AG20443 (cell line): ENCODE data around the gene ZNF18.

Source experiments
- DNase-seq: peaks from one replicate; pipeline ENCODE4 v3.0.0; 2012; ENCODE audit warnings: low spot score, mixed read lengths

ZNF18 gene

GRCh38 chr17:11997147-11997971, at the start of gene ZNF18:
ZNF18 (minus strand) TSS chr17:11997475; CDS start chr17:11992829, 4,646 bp downstream.
- peak; percentile 100 for DNase-seq

DNA sequence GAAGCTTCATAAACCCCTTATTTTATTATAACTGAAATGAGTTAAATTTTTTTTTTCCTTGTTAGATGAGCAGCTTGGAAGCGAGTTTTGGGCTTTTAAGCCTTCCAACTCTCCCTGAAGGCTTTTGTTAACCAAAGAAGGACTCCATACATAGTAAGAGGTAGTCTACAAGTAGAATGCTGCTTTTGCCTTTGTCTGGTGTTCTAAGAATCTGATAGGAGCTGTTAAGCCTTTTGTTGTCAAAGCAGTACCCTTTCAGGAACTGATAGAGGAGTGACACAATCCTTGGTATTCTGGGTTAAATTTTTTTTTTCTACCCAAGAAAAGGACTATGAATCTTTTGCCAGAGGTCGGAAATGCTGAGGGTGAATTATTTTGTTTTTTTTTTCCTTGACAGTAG, 49.5 kb upstream of the ZNF18 start:
- DNase-seq = no peak

GRCh38 chr17:12043702-12044101, 46.4 kb upstream of the ZNF18 start:
- DNase-seq = no peak

DNA sequence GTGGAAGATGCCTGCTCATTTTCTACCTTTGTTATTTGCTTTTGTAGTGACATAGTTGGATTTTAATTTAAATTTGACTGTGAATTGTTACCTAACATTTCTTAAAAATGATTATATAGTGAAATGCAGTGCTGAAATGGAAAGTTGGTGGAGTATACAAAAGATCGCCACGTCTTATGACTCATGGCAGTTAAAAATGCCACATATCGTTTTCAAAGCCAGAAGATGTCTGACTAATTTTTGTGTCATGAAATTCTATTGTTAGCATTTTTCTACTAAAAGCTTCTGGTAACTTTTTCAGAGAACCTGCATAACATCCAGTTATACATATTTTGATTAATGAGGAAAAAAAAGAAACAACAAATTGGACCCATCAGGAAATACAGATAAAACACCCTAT, 44.0 kb upstream of the ZNF18 start:
- DNase-seq = peak; percentile 76

DNA sequence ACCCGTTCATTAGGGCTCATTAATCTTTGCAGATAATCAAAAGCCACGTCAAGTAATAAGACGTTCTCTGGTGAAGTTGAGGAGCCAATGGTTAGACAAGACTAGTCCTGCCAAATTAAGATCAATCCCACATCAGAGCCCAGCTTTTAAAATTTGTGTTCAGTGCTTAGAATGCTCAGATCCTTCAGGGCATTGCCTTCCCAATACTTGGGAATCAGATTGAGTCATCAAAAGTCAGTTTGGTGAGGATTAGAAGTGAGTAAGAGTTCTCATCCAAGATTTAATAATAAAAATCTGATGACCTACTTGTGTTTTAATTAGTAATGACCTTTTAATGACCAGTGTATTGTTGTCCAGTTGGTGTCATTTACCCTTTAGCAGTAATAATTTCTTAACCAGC, 43.2 kb upstream of the ZNF18 start:
- peak; percentile 8 for DNase-seq

- no peak for DNase-seq
Measured at GRCh38 chr17:12037970-12038369, 40.7 kb upstream of the ZNF18 start.

DNA sequence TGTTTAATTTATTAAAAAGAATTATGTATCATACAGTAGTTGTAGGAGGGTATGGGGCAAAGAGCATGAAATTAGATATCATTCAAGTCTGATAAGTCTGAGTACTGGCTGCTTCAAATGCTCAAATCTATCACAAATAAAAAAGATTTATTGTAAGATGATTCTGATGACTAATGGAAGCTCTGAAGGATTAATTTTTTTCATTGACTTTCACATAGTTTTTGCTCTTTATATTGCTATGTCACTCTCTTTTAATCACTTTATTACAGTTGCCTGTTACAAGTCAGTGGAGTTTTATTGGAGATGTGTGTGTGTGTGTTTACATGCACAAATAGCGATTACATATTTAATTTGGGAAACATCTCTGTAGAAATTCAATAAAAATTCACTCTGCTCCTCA, 38.4 kb upstream of the ZNF18 start:
- DNase-seq = no peak

GRCh38 chr17:12034538-12034937, 37.3 kb upstream of the ZNF18 start:
- no peak for DNase-seq

- DNase-seq = no peak
Measured at GRCh38 chr17:12028611-12029010, 31.3 kb upstream of the ZNF18 start.

DNA sequence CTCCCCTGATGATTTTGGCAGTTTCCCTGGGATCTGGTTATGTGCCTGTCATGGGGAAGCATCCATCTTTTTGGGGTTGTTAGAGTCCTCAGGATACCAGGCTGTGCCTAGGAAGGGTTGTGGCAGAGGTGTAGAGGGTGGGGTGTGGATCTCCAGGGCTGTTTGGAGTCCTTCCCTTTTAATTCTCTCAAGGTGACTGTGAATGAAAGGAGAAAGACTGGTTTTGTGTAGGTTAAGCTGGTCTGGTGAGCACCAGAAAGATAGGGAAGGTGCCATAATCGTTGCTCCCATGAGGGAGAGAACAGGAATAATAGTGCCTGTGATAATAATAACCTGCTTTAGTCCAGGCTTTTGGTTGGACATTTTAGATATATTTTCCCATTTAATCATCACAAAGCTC, 30.4 kb upstream of the ZNF18 start:
- no peak for DNase-seq

DNA sequence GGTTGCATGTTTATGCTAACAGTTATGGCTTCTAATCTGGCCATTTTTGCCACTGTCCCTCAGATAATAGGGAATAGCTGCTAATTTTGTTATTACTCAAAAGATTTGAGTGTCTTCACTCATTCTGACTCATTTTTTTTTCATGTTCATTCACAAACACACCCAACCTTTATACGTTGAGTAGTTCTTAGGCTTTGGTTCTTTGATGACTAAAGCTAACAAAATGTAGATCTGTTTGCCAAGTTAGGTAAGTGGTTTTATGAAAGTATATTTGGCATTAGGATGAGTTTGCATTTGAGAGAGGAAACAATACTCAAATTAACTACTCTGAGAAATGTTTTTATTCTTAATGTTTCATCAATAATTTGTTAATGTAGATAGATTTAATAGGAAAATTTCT, 27.1 kb upstream of the ZNF18 start:
- DNase-seq = peak; percentile 14

DNA sequence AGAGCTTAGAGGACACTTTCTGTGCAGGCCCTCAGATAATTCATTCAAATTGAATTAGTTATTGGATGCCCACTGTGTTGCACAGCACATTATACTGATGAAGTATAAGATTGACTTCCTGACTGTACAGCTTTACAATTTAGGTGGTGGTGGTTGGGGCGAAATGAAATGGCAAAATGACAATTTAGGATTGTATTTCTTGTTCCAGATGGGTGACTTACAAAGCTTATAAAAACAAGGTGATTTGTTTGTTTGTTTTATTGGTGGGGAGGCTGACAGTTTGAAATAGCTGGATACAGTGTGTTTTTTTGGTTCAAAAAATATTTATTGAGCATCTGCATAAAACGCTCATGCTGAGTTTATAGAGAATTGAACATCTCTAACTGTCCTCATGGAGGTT, 25.0 kb upstream of the ZNF18 start:
- no peak for DNase-seq

- DNase-seq = peak; percentile 10
Measured at GRCh38 chr17:12021623-12022140, 24.4 kb upstream of the ZNF18 start.

GRCh38 chr17:12020642-12021622, 23.7 kb upstream of the ZNF18 start, which contains the start of gene MAP2K4:
MAP2K4 (plus strand) TSS chr17:12020877; CDS start chr17:12020887, 10 bp downstream.
- DNase-seq = peak; percentile 99

DNA sequence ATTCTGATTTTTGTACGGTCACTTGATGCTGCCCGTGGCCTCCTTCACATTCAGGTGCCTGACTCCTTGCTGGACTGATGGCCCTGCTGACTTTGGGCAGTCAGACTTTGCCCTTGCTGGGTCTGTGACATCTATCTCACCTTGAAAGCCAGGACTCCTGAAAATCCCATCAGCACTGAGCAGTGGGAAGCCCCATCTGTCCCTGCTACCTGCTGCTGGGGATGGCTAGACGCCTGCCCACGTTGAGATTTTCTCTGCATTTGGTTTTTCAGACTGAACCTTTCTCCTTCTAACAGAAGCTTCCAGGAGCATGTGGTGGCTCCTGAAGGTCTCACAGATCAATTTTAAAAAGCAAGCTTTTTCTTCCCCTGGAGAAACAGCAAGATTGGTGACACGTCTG, 10.2 kb upstream of the ZNF18 start:
- DNase-seq = no peak

DNA sequence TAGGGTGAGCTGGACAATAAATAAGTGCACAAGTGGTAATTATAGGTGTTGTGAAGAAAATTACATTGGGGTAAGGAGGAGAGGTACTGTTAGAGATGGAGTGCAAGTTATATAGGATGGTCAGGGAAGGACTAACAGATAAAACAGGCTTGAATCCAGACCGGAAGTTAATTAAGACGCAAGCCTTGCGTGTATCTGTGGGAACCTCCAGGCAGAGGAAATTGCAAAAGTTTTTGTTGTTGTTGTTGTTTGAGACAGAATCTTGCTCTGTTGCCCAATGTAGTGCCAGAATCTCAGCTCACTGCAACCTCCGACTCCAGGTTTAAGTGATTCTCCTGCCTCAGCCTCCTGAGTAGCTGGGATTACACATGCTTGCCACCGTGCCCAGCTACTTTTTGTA, 2.4 kb upstream of the ZNF18 start:
- DNase-seq = no peak

DNA sequence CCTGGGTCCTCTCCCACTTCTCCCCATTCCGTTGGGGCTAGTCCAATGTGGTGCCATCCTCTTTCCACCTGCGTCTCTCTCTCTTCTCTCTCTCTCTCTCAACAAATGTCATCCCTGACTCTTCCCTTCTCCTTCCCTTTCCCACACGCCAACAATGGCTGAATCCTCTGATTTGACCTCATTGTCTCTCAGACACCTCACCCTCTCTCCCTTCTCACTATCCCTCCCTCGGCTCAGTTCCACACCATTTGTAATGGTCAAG, 628 bp upstream of the ZNF18 start:
- no peak for DNase-seq

DNA sequence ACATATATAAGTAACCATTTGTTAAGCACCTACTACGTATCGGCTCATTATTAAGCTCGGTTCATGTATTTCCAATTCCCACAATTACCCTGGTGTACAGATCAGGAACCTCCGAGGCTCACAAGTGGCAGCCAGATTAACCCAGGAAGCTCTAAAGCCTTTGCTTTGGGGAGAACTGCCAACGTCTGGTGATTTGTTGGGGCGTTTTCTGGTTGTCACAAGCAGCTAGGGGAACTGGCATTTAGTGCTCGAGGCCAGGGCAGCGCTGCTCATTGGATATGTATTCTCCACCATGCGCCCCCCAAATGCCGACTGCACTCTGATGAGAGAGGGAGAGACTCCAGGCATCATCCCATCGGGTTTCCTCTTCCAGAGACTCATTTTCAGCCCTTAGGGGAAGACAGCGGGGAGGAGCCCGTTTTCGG, 541 bp downstream of the ZNF18 start:
- peak; percentile 50 for DNase-seq

GRCh38 chr17:11991461-11991860, 5.8 kb downstream of the ZNF18 start:
- no peak for DNase-seq

DNA sequence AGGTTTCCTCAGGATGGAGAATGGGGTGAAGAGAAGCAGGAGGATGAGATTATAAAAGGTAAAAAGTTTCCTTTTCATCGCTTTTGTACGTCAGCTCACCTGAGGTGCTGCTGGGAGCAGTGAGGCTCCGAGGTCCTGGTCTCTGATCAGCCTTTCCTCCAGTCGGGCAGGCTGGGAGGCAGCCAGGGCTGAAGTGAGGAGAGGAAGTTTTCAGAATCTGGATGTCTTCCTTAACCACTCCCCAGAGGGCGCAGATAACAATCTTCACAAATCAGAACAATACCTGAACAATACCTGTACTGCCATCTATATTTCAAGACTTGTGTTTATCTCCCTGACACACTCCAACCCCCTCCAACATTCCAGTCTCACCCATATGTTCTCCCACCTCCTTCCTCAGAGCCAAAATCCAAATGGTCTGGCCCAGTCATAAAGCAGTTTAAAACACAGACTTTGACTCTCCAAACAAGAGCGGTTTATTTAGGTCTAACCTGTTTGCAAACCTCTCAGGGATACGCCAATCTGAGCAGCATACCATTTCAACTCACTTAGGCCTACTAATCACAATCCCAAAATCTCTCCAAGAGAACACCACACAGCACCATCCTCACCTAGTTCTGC, 6.8 kb downstream of the ZNF18 start:
- DNase-seq = no peak

DNA sequence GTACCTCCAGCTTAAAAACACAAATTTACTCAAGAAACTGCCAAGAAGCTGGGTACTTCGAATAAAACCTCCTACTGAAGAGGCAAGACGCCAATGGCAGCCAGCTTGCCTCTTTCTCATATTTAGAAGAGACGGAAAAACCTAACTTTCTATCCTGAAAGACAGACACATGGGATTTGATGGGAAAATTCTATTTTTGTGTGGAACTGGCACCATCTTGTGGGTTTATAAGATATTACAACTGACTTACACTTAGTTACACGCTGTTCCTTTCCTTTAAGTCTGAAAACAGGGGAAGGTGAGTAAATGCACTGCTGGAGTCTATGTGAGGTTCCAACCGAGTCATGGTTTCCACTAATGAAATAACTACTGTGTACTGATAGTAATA, 10.3 kb downstream of the ZNF18 start:
- DNase-seq = peak; percentile 53

DNA sequence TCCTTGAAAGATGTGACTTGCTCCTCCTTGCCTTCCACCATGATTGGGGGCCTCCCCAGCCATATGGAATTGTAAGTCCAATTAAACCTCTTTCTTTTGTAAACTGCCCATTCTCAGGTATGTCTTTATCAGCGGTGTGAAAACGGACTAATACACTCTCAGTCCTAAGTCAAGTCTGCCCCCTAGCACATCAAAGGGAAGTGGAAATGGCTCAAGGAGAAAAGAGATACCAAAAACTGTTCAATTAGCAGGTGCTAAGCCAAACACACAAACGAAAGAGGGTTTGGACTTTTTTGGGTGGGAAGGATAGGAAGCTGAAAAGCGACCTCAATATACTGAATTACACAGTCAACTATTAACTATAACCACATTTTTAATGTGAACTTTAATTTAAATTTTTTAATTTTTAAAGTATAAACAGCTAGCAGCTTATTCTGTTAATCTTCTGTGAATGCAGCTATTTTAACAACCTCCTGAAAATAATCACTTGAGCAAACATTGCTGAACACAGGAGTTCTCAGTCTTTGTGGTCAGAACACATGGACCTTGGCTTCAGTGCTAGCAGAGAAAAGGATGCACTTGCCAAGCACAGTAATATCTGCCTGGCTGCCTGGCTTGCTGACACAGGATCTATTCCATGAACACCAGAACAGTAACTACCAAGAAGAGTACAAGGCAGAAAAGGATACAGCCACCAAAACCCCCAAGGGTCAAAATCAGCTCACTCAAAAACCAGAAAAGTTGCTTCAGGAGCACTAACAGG, 10.9 kb downstream of the ZNF18 start:
- DNase-seq = peak; percentile 47
